GM18526 (cell line): ENCODE results near the gene HOGA1.

ENCODE experiments used
- POLR2A ChIP-seq: IDR thresholded peaks from 3 replicates; pipeline ENCODE4 v1.6.1; 2011; ENCODE audit not compliant: insufficient read length; ENCODE audit errors: extremely low read depth

The HOGA1 gene

GRCh38 chr10:97549587-97550322 is 34.4 kb upstream of the HOGA1 start:
- no peak for TF ChIP-seq POLR2A

- no peak for TF ChIP-seq POLR2A
Observed at GRCh38 chr10:97550336-97551149, 33.6 kb upstream of the HOGA1 start.

DNA sequence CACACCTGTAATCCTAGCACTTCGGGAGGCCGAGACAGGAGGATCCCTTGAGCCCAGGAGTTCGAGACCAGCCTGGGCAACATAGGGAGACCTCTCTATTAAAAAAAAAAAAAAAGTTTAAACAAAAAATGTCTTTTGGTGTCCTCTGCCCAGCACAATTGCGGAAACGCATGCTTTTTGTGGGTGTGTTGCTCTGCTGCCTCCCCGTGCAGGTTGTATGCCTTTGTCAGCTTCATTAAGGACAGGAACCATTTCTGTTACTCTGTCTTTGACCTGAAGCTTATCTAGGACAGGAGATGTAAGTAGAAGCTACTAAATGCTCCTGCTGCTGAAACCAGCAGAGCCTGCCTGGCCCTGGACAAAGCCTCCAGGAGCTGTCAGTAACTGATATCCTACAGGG is 32.9 kb upstream of the HOGA1 start:
- no peak for TF ChIP-seq POLR2A

- no peak for TF ChIP-seq POLR2A
Observed at GRCh38 chr10:97553575-97554031, 30.6 kb upstream of the HOGA1 start.

- no peak for TF ChIP-seq POLR2A
Observed at GRCh38 chr10:97563337-97563736, 20.9 kb upstream of the HOGA1 start.

- no peak for TF ChIP-seq POLR2A
Observed at GRCh38 chr10:97564776-97565175, 19.4 kb upstream of the HOGA1 start.

DNA sequence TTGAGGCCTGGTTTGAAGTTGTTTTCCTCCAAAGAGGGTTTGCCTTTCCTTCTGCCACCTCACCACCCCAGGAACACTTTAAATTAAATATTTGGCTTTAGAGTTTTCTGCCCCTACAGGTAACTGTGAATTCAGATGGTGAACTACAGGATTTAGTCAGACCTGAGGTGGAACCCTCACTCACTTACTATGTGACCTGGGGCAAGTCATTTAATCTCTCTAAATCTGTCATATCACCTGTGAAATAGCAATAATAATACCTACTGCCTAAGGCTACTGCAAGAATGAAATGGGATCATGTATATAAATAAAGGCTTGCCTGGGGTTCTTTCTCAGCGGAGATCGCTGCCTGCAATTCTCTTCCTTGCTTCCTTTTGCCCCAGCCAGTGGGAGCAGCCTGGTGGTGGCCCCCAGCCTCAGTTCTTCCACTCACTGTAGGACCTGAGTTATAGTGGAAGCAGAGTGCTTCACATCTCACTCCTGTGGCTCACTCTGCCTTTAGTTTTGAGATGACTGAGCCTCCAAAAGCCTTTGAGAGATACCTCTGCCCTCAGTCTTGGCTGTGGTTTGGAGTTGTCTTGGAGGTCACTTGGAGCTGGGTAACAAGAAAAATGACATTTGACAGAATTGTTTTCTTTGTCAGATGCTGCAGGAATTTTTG is 17.7 kb upstream of the HOGA1 start:
- TF ChIP-seq POLR2A, result no peak

- no peak for TF ChIP-seq POLR2A
Observed at GRCh38 chr10:97567891-97568290, 16.3 kb upstream of the HOGA1 start.

DNA sequence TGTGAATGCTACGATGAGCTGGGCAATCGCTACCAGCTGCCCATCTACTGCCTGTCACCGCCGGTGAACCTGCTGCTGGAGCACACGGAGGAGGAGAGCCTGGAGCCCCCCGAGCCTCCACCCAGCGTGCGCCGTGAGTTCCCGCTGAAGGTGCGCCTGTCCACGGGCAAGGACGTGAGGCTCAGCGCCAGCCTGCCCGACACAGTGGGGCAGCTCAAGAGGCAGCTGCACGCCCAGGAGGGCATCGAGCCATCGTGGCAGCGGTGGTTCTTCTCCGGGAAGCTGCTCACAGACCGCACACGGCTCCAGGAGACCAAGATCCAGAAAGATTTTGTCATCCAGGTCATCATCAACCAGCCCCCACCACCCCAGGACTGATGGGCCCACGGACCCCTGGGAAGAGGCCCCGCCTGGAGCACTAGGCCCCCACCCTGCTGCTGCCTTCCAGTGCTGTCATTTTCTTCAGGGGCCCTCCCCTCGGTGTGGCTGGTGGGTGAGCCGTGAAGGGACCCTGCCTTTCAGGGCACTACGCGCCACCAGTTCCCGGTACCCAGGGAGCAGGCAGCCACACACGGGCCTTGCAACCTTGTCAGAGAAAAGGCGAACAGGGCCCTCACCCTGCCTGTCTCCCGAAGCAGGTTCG is 13.9 kb upstream of the HOGA1 start:
- TF ChIP-seq POLR2A, result no peak

DNA sequence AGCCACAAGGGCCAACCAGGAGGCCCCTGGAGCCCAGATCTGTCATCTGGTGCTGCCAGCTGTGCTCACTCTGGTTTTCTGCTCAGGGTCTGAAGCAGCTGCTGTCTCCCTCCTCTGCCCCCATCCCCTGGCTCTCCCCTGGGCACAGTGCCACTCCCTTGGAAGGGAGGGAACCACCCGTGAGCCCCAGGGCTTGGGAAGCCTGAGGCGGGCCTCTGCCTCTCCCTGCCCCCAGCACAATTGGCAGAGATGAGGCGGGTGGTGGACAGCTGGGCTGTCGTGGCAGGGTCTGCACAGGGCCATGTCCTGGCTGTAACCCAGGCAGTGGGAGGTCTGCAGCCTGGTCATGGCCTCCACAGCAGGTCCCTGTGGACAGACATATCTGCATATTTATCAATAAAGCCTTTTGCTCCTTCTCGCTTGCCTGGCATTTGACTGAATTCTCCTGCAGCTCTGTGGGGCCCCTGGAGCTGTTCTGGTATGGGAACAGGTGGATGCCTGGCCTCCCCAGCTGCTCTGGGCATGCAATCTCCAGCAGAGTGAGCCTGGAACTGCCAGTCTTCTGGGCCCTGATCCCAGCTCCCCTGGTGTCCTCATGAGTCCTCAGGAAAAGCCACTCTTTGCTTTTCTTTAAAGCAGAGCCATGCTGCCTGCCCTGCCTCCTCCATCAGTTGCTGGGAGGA is 13.3 kb upstream of the HOGA1 start:
- TF ChIP-seq POLR2A, result no peak

DNA sequence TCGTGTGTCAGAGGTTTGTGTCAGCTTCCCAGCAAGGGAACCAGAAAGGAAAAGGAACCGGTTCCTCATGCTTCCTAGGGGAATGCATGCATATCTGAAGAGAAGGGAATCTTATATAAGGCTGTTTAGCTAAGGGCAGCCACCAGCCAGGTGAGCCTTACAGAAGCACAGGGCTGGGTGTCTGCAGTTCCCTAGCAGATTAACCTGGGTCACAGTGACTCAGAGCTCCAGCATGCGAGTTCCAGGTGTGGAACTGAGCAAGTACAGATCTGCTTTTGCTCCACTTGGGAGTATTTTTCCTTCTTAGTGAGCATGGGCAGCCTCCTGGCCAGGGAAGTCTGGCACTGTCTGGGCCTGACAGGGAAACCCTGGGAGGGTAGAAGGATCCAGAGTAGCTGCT is 12.6 kb upstream of the HOGA1 start:
- no peak for TF ChIP-seq POLR2A

- no peak for TF ChIP-seq POLR2A
Observed at GRCh38 chr10:97572214-97572989, 11.8 kb upstream of the HOGA1 start, which contains the start of gene ANKRD2. ANKRD2 (plus strand) TSS chr10:97572779; CDS start chr10:97572789, 10 bp downstream.

DNA sequence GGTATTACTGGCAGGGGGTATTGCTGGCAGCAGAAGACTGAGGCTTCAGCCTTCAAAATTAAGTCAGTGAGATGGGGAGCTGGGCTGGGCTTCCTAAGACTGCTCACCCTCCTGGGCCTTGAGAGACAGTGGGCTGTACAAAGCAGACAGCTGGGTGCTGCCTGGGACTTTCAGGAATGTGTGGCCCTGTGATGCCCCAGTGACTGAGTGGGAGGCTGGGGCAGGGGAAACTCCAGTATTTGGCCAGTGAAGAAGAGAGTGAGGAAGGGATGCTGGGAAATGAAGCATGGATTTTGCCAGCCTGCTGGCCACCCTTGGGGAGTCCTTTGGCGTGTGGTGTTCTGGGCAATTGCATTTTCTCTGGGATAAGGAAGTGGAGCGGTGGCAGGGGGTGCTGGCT is 11.2 kb upstream of the HOGA1 start:
- TF ChIP-seq POLR2A, result no peak

DNA sequence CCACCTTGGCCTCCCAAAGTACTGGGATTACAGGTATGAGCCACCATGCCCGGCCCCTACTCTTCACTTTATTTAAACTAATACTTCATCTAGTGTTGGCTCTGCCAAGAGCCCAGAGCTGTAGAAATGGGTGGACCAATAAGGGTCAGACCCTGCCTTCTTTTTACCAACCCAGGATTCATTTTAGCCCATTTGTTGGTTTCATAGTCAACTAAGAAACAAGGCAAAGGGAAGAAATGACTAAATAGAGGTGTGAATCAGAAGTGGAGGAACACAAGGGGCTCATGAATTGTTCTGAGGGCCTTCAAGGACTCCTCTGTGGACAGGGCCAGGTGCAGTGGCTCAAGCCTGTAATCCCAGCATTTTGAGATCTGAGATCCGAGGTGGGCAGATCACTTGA is 10.5 kb upstream of the HOGA1 start:
- TF ChIP-seq POLR2A, result no peak
